ENCODE results near the gene SPEN. TPM values are rescaled to one million over a fixed set of nuclear protein-coding genes. Genes with fewer than 3 reads are reported as not detected.
"Not testable (repeated sequence)": the region's sequence is repeated elsewhere in the genome, so short reads cannot be mapped to it uniquely, and the experiment has no call there.

The SPEN gene
- total RNA-seq, 1 donor, result 24.3 TPM

DNA sequence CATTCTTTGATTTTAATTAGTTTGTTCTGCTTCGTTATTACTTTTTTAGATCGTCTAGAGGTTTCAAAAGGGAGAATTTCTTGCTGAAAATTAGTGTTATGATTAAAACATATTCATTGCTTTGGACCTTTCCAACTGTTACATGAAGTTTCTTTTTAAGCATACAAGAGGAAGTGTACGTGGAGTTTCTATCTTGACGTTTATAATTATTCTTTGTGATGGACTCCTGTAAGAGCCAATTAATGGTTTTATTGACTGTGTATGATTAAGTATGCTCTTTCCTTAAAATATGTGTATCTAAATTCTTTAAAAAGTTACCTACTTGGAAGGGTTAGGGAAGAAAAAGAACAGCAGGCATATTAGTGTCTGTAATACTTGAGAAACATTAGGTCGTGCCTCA is 37.8 kb downstream of the SPEN start:
- TF ChIP-seq, protein P1, sequence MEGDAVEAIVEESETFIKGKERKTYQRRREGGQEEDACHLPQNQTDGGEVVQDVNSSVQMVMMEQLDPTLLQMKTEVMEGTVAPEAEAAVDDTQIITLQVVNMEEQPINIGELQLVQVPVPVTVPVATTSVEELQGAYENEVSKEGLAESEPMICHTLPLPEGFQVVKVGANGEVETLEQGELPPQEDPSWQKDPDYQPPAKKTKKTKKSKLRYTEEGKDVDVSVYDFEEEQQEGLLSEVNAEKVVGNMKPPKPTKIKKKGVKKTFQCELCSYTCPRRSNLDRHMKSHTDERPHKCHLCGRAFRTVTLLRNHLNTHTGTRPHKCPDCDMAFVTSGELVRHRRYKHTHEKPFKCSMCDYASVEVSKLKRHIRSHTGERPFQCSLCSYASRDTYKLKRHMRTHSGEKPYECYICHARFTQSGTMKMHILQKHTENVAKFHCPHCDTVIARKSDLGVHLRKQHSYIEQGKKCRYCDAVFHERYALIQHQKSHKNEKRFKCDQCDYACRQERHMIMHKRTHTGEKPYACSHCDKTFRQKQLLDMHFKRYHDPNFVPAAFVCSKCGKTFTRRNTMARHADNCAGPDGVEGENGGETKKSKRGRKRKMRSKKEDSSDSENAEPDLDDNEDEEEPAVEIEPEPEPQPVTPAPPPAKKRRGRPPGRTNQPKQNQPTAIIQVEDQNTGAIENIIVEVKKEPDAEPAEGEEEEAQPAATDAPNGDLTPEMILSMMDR (IDR thresholded peaks at IDR 0.05; ENCODE audit: insufficient read depth, low read length), result no peak
- H3K4me3 ChIP-seq (ENCODE audit: low read depth, low read length), result no peak overlapping the region
- no peak for DNase-seq (ENCODE audit: low read depth)

GRCh38 chr1:15885701-15886610 is 38.4 kb downstream of the SPEN start:
- peak; percentile 96 for DNase-seq (ENCODE audit: low read depth)
- TF ChIP-seq, protein P1 (IDR thresholded peaks at IDR 0.05; ENCODE audit: insufficient read depth, low read length), result peak; percentile 36
- H3K4me3 ChIP-seq (ENCODE audit: low read depth, low read length), result peak overlapping the region; percentile 56

- H3K4me3 ChIP-seq (ENCODE audit: low read depth, low read length), result peak overlapping the region; percentile 55
- TF ChIP-seq, protein P1 (IDR thresholded peaks at IDR 0.05; ENCODE audit: insufficient read depth, low read length), result no peak
- no peak for DNase-seq (ENCODE audit: low read depth)
Observed at GRCh38 chr1:15886611-15887167, 39.2 kb downstream of the SPEN start.

GRCh38 chr1:15892857-15893599 is 45.5 kb downstream of the SPEN start:
- not testable (repeated sequence) for H3K4me3 ChIP-seq (ENCODE audit: low read depth, low read length)
- DNase-seq (ENCODE audit: low read depth), result peak; percentile 69

- H3K4me3 ChIP-seq (ENCODE audit: low read depth, low read length), result no peak overlapping the region
- no peak for DNase-seq (ENCODE audit: low read depth)
- TF ChIP-seq, protein P1 (IDR thresholded peaks at IDR 0.05; ENCODE audit: insufficient read depth, low read length), result no peak
Observed at GRCh38 chr1:15895233-15895632, 47.7 kb downstream of the SPEN start.

GRCh38 chr1:15896841-15897610 is 49.5 kb downstream of the SPEN start:
- DNase-seq (ENCODE audit: low read depth); H3K4me3 ChIP-seq (ENCODE audit: low read depth, low read length): not testable (repeated sequence)

DNA sequence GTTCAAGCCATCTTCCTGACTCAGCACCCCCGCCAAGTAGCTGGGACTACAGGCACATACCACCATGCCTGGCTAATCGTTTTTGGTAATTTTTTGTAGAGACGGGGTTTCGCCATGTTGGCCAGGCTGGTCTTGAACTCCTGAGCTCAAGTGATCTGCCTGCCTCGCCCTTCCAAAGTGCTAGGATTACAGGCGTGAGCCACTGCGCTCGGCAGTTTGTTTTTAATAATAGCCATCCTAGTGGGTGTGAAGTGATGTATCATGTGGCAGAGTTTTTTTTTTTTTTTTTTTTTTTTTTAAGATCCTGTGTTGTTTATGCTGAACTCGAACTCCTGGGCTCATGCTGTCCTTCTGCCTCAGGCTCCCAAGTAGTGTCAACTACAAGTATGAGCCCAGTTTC is 51.8 kb downstream of the SPEN start:
- H3K4me3 ChIP-seq (ENCODE audit: low read depth, low read length), result no peak overlapping the region
- no peak for DNase-seq (ENCODE audit: low read depth)
- TF ChIP-seq, protein P1 (IDR thresholded peaks at IDR 0.05; ENCODE audit: insufficient read depth, low read length), result no peak
